HG03039 (cell line): ENCODE measurements around the gene LRRC27.

Experiments
- ATAC-seq: cut with Tn5 transposase; IDR thresholded peaks from one replicate; pipeline ENCODE4 v1.9.1; 2021; ENCODE audit warnings: mild to moderate bottlenecking, moderate library complexity; ENCODE audit not compliant: unreplicated experiment

The LRRC27 gene

DNA sequence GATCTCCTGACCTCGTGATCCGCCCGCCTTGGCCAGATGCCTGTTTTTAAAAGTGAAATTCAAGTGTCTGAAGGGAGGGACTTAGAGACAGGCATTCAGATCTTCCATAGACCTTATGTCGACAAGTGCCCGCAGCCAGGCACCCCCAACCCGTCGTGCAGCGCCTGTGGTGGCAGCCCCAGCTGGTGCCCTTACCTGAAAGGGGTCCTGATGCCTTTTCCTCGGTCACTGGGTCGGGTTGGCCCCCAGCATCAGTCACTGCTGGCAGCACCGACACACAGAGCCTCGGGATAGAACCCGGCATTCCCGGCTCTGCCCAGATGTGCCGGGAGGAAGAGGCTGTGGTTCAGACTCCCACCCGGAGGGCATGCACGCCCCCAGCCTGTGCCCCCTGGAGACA is 23.3 kb downstream of the LRRC27 start:
- ATAC-seq = no peak

DNA sequence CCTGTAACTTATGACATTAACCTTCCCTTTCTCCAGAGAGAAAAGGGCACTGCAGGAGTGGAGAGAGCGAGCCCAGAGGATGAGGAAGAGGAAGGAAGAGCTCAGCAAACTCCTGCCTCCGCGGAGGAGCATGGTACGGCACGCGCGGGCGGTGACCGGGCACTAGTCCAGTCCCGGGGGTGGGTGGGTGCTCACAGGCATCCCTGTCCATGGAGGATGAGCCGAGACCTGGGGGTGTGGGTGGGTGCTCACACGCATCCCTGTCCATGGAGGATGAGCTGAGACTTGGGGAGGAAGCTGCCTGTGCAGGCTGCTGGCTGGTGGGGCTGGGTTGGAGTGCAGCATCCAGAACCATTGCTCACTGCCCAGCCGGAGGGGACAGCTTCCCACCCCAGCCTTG is 23.8 kb downstream of the LRRC27 start:
- ATAC-seq = no peak

DNA sequence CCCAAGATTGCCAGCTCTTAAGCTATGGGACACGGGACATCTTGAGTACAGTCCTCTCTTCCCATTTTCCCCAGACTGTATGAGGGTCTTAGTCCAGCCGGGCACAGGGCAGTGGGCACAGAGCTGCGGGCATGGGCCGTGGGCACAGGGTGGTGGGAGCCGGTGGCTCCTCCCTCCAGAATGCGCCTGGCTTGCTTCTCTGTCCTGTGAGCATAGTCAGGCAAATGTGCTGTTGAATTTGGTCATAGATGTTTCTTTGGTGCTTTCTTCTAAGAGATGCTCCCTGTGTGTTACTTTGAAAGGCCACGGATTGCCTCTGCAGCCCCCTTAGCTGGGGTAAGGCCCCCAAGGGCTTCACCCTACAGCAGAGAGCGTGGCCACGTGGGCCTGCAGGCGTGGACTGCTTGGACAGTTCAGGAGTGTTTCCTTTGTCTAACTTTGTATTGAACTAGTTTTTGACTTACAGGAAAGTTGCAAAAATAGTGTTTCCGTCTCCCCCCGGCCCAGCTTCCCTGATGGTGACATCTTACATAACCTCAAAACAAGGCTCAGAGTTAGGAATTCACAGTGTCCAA is 24.7 kb downstream of the LRRC27 start:
- no peak for ATAC-seq

DNA sequence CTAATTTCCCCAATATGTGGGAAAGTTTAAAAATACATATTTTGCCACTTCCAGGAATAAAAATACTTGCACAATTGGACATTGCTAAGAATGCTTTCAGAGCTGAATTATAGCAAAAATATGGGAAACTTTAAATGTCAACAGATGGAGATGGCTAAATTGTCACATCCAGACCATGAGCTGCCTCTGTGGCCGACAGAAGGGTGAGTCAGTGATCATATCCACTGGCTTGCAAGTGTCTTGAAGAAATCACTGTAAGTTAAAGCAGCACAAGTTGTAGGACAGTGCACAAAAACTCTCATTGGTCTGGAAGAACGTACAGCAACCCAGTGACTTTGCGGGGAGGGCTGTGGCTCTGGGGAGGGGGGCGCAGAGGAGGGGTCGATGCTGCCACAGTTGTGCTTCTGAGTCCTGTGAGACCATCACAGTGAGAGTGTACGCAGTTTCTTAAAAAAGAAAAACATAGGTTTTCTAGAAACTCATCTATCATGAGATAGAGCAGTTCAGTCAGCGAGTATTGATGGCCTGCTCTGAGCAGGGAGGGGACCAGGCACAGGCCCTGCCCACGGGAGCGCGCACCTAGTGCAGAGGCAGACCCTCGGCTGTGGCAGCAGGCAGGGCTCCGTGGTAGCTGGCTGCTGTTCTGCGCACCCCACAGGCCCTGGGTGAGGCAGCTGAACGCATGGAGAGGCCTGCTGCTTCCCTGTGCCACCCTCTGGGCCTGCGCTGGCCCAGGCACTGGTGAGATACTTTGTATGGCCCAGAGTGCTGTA is 25.5 kb downstream of the LRRC27 start:
- ATAC-seq = no peak

DNA sequence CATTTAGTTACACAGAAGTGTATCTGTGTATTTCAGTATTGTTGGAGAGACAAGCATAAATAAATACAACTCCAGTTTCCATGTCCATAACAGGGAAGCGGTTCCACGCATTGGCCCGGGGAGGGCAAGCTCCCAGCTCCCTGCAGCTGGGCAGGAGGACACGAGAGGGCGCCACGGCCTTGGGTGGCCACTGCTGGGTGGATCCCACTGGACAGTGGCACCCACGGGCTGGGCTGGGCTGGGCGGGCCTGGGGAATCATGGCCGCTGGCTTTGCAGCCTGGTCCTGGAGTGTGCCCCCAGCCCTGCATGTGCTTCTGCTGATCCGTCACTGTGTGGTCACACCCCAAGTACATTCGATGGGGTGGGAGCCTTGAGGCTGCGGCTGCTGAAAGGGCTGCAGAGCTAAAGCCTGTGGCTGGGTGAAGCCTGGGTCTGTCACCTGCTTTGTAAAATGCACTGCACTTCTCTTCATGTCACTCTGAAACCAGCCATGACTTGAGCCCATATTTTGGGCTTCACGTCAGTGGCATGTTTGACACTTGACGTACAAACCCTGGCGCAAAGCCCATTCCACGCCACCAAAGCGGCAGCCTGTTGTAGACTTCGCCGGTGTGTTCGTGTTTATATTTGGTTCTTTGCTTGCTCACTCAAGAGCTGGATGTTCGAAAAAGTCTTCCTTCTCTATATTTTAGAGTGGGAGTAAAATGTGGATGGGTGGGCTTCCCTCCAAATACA is 27.5 kb downstream of the LRRC27 start:
- ATAC-seq = no peak

DNA sequence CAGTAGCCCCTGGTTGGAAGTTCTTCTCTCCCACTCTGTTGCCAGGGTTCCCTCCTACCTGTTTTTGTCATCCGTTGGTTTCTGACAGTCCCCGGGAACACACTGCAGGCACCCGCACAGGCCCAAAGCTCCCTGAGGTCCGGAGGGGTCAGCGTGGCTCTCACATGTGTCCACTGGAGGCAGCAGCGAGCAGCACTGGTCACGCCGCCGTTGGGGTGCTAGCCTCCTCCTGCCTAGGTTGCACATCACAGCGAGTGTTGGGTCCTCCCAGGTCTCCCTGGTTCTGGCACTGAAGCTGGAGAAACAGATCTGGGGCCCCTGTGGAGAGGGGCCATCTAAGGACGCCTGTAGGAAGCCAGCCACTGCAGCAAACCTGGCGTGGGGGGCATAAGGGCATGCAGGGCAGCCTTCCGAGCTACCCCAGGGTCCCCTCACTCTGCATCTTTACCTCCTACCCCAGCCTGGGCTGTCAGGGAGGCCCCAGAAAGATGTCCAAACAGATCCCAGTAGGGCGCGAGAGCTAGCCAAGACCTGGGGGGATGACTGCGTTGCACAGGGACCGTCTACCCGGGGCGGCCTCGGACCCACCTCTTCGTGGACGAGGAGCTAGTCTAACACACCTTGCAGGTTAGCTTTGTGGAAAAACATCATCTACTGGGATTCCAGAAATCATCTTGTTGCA is 28.9 kb downstream of the LRRC27 start:
- ATAC-seq = no peak

DNA sequence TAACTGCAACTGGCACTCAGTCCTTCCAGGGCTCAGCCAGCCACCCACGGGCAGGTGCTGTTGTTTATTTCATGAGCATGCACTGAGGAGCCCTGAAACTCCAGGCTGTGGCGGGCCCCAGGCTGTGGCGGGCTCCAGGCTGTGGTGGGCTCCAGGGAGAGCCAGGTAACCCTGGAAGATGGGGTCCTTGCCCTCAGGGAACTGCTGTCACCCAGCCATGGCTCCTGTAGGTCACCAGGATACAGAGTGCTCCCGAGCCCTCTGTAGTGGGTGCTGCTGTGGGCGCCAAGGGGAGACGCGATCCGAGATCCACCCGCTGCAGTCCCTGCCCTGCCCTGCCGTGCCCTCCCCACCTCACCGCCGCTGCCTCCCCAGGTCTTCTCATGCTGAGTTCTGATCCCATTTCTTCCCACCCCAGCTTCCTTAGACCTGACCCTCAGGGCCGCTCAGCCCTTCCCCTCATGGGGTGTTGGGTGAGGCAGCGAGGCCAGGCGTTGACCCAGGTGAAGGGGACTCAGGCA is 29.6 kb downstream of the LRRC27 start:
- ATAC-seq = no peak

DNA sequence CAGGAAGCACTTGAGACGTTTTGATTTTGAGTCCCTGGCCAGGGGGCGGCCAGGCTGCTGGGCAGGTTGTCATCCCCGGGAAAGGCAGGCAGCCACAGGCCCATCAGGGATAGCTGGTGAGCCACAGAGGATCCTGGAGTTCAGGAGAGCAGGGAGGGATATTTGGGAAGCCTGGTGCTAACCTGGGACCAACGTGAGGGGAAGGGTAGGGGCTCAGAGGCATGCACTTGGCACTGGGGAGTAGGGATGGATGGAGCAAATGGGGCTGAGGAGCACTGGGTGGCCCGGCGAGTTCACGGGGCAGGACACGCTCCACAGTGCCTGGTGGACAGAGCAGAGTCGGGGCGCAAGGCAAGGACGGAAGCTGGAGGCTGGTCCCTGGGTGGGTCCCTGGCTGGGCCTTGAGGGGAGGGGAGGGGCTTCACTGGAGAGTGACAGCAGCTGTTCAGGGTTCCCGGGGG is 30.2 kb downstream of the LRRC27 start:
- no peak for ATAC-seq

DNA sequence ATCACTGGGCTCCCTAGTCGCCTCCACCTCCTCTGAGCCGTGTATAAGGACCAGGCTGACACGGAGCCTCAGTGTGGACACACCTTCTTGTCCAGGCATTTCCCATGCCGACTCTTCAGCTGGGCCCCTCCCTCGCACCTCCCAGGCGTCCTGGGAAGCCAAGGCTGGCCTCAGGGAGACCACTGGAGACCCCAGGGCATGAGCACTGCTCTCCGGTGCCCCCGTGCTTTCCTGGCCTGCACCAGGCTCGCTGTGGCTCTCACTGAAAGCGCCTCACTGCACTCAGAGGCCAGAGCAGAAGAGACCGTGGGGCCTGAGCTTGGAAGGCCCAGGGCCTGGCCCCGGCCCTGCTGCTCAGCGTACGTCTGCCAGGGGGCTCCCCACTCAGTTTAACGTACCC is 31.4 kb downstream of the LRRC27 start:
- no peak for ATAC-seq

DNA sequence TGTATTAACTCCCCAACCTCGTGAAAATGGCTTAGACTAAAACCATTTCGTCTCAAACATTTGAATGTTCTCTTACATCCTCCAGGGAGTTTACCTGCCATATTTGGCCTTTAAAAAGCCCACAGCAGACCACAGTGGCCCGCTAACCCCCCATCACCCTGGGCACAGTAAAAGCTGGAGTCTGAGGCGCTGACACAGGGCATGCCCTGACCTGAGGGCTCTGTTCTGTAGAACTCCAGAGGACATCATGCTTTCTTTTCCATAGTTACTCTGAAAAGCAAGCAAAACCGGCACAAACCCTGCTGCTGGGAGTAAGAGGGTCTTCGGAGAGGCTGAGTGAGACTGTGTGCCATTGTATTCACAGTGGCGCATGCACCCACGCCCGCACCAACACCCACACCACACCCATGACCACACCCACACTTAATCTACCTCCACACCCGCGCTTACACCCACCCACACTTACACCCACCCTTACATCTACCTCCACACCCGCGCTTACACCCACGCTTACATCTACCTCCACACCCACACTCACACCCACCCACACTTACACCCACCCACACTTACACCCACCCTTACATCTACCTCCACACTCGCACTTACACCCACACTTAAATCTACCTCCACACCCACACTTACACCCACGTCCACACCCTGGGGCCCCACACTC is 32.1 kb downstream of the LRRC27 start:
- no peak for ATAC-seq

DNA sequence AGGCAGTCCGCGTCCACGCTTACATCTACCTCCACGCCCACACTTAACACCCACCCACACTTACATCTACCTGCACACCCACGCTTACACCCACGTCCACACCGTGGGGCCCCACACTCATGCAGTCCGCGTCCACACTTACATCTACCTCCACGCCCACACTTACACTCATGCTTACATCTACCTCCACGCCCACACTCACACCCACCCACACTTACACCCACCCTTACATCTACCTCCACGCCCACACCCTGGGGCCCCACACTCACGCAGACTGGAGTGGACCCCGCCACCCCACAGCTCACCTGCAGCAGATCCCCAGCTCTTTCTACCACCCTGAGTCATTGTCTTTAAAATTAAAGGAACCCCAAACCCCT is 32.6 kb downstream of the LRRC27 start:
- ATAC-seq = no peak

DNA sequence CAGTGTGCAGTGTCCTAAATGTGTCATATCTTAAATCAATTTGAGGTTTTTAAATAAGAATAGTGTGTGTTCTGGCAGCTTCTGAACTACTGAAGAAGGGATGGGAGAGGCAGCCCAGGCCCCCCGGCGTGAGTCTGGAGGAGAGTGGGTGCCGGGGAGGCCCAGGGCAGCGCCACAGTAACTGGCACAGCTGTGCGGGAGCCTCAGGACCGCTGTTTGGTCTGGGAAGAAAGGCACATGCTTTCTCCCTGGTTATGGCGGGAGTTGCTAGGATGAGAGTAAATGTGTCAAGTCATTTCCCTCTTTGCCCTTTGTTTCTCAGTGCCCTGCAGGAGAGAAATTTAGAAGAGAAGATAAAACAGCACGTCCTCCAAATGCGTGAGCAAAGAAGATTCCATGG is 33.1 kb downstream of the LRRC27 start:
- ATAC-seq = no peak

DNA sequence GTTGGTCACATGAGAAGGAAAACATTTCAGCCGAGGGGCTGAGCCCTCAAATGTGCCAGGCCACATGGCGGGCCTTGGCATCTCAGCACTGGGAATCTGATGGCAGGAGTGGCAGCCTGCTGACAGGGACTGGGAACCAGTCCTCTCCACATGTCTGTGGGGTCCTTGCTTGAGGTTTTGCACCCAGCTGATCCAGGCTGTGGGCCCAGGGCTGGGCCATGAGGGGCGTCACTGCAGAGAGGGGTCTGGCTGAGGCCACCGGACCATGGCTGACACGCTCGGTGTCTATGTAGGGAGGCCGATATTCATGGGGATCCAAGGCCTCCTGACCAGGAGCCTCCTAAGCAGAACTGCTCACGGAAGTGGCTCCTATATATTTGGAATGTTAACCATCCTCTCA is 34.0 kb downstream of the LRRC27 start:
- ATAC-seq = no peak

DNA sequence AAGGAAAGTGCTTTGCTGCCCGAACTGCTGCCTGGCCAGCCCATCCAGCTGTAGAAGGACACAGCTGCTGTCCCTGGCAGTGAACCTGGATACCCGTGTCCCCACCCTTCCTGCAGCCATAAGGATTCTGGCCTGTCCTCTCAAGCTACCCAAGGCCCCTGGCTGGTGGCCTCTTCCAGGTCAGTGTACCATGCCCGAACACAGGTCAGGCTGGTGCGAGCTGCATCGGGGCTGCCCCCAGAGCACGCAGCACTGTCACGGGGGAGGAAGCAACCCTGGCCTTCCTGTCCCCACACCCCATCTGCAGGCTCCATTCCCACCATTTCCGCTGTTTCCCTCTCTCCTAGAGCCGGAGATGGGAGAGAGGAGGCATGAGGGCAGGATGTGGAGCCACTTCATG is 34.5 kb downstream of the LRRC27 start:
- no peak for ATAC-seq

DNA sequence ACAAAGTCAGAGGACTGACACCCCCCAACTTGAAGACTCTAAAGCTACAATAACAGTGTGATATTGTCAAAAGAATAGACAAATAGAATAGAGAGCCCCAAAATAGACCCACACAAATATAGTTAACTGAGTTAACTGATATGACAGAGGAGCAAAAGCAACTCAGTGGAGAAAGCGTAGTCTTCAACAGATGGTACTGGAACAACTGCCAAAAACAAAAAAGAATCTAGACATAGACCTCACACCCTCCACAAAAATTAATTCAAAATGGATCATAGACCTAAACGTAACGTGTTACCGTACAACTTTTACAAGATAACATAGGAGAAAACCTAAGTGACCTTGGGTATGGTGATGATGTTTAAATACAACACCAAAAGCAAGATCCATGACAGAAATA is 36.4 kb downstream of the LRRC27 start:
- no peak for ATAC-seq

DNA sequence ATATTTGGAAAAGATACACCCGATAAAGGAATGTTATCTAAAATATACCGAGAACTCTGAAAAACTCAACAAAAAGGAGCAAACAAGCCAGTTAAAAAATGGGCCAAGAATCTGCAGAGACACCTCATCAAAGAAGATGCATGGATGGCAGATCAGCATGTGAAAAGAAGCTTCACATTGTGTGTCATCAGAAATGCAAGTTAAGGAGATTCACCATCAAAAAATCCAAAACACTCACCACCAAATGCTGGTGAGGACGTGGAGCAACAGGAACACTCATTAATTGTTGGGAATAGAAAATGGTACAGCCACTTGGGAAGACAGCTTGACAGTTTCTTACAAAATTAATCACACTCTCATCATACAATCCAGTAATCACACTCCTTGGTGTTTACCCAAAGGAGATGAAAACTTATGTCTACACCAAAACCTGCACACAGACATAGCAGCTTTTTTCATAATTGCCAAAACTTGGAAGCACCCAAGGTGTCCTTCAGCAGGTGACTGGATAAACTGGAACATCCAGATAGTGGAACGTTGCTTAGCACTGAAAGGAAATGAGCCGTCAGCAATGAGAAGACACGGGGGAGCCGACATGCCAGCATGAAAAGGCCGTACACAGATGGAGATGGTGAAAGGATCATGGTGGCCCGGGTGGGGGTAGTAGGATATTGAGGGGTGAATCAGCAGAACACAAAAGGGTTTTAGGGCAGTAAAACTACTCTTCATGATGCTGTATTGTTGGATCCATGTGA is 37.1 kb downstream of the LRRC27 start:
- ATAC-seq = no peak

DNA sequence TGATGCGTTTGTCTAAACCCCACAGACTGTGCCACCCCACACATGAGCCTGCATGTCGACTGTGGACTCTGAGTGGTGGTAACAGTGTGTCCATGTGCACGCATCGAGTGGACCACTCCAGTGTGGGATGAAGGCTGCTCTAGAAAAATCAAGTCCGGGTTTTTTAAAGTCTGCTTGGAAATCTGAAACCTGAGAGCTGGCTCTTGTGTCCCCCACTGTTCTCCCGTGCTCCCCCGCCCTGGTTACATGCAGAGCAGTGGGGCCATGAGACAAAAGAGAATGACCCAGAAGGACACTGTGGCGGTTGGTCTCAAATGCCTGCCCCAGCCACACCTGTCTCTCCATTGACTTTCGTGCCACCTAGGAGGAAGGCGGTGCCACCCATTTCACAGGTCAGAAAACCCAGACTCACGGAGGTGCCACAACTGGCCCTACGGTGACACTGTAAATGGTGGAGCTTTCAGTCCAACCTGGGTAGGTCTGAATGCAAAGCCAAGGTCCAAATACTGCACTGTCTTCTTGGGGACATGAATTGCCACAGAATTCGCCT is 37.7 kb downstream of the LRRC27 start:
- no peak for ATAC-seq

DNA sequence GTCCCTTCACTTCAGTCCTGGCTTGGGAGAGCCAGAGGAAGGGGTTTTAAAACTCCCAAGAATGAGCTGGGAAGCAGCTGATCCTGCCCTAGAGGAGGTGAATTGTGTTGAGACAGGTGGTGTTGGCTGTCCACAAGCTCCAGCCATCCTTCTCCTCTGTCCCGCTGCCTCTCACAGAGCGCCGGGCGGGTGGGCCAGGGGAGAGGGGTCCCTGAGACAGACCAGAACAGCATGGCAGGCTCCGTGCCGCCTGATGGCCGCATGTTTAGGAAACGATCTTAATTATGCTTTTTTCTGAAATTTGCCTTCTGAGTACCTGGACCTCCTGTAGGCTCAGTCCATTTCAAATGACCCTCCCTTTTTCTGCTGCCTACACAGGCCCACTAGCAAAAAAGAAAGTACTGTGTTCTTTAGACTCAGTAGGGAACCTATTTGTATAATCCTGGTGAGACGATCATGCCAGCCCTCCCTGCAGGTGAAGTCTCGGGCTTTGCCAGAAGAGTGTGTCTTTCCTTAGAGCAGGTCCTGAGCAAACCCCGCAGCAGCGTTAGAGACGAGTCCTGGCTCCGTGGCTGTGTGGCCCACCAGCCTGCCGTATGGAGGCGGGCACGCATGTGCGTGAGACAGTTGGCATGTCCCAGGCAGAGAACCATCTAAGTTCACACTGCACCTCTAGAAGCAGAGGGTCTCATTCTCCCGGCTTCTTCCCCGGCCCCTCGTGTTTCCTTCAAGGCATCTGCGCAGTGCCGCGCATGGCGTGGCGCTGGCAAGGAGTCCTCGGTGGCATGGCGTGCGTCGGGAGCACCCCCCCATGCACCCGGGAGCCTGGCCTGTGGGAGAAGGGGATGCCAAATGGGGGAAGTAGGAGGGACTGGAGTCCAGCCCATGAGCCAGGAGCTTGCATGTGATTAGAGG is 38.7 kb downstream of the LRRC27 start:
- no peak for ATAC-seq

DNA sequence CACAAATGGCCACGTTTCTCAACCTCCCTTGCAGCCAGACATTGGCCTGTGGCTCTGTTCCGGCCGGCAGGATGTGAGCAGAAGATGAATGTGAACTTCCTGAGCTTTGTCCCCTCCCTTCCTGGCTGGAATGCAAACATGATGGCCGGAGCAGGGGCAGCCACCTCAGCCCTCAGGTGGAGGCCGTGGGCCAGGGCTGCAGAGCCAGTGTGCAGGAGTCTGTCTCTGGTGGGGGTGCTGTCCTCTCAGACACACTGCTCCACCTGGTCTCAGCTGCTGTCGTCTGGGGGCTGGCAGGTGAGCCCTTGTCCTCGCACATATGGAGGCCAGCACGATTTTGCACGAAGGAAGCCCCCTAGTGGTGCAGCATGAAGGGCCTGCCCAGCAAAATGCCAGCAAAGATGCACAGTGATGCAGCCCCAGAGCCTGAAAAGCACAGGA is 39.7 kb downstream of the LRRC27 start:
- no peak for ATAC-seq
